Stimulated activated CD8-positive, alpha-beta memory T cell treated with anti-CD3 and anti-CD28 coated beads, Interleukin-7, amount 100 ng/mL, for 48 hours (primary cell): ENCODE results near the gene PLEKHD1.

ENCODE experiments used
- DNase-seq, 2 donors: peaks; one replicate each; pipeline ENCODE4 v3.0.0-alpha.2; 2020; ENCODE audit warnings: low read depth in 1 of 2; ENCODE audit errors: extremely low read depth in 1 of 2

The PLEKHD1 gene

GRCh38 chr14:69547701-69548348, 63.3 kb downstream of the PLEKHD1 start:
- peak in 1 of 2 donors; percentile 5 for DNase-seq

GRCh38 chr14:69548566-69548965, 64.0 kb downstream of the PLEKHD1 start:
- no peak for DNase-seq

GRCh38 chr14:69551511-69551910, 67.0 kb downstream of the PLEKHD1 start:
- no peak for DNase-seq

- no peak for DNase-seq
Measured at GRCh38 chr14:69553252-69553651, 68.7 kb downstream of the PLEKHD1 start.

GRCh38 chr14:69554500-69554899, 70.0 kb downstream of the PLEKHD1 start:
- DNase-seq: no peak

DNA sequence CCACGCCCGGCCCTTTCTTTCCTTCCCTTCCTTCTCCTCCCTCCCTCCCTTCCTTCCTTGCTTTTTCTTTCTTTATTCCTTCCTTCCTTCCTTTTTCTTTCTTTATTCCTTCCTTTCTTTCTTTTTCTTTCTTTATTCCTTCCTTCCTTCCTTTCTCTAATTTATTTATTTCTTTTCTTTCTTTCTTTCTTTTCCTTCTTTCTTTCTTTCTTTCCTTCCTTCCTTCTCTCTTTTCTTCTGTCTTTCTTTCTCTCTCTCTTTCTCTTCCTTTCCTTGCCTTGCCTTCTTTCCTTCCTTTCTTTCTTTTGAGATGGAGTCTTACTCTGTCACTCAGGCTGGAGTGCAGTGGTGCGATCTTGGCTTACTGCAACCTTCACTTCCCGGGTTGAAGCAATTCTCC, 74.2 kb downstream of the PLEKHD1 start:
- DNase-seq: no peak

DNA sequence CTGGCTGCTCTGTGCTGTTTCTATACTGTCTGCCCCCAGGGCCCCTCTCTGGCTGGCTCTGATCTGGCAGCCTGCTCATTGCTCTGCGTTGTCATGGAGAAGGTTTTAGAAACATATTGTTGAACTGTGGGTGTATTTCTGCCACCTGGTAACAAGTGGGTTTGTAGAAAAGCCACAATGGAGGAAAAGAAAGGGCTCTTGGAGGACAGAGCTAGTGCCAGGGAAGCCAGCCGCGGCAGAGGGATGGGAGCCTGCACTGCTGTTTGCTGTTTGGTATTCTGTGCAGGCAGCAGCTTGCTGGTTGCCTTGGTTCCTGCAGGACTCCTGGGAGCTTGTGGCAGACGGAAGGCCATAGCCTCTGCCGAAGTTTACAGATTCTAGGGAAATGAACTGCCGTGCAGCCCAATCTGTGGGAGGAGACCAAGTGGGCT, 75.1 kb downstream of the PLEKHD1 start:
- no peak for DNase-seq

- no peak for DNase-seq
Measured at GRCh38 chr14:69560826-69561225, 76.3 kb downstream of the PLEKHD1 start.

DNA sequence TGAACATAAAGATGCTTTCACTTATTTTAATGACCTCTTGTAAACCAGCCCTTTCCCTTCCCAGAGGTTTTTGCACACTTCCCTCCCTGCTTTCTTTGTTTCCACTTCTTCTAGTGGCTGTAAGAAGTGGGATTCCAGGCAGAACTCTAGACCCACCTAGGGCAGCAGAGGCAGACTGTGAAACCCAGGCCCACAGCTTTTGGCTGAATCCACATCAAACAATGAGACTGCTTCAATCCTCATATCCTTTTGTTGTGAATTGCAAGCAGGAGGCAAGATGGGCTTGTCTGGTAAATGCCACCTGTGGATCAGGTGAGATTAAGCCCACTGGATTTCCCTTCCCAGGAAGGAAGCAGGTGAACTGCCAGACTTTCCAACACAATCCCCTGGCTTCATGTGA, 77.4 kb downstream of the PLEKHD1 start:
- DNase-seq: no peak

DNA sequence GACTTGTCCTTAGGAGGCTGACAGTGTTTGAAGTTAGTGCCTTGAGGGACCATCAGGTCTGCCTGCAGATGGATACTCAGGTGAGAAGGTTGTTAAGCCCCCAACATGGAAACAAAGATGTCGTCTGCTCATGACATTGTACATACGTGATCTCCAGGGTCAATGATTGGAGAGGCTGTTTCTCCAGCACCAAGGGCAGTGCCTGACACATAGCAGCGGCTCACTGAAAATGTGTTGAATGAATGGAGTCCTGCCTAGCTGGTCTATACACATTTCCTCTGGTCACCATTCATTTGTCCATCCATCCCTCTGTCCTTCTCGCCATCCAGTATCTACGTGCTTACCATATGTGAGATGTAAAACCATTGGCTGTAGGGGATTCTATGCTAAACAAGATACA, 83.0 kb downstream of the PLEKHD1 start:
- DNase-seq: no peak

DNA sequence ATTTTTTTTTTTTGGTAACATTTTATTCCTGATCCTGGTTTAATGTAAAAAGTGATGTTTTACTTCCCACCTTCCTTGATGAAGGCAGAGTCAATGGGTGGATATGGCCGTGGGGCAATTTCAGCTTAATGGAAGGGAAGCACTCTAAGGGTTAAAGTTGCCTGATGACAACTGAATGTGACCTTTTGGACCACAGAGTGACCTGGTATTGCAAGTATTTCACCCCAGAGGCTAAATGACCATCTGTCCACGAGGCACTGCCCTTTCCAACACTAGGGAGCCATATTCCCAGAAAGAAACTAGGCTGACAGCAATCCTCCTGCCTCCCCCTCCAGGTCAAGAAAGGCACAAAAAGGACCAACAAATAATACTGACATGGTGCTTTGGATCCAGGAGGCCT, 85.3 kb downstream of the PLEKHD1 start:
- no peak for DNase-seq

- DNase-seq: no peak
Measured at GRCh38 chr14:69570836-69571330, 86.4 kb downstream of the PLEKHD1 start.

GRCh38 chr14:69571449-69572029, 87.0 kb downstream of the PLEKHD1 start:
- DNase-seq: no peak

- DNase-seq: no peak
Measured at GRCh38 chr14:69572030-69572840, 87.7 kb downstream of the PLEKHD1 start.

DNA sequence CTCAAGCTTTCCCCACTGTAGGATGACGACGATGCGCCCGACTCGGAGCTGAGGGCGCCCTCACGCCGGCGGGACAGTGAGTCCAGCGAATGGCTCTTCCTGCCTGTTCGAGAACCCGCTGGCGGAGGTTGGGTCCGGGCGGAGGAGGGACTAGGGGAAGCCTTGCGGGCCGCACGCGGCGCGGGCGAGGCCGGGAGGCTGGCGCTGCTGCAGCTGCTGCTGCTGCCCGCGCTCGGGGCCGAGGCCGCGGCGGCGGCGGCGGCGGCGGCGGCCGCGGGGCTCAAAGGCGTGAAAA, 88.3 kb downstream of the PLEKHD1 start:
- no peak for DNase-seq

DNA sequence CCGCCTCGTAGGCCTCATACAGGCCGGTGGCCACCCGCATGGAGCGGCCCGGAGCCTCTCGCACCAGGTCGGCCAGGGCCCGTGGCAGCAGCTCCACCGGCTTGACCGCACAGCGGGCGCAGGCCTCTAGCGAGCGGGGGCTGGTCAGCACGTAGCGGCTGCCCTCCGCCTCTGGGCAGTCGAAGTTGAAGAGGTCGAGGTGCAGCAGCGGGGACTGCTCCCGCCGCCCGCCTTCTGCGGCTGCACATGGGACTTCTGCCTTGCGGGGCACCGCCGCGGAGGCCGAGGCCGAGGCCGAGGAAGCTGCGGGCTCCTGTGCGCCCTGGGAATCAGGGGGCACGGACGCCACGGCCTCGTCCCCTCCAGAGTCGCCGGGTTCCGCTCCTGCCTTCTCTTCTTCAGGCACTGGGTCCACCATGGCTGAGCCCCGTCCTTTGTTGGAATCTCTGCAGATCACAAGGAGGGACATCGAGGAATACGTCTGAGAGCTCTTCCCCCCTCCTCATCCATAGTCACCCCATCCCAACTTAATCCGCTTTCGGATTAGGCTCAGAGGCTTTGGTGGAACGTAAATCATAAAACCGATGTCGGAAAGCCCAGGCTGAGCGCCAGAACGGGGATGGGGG, 88.8 kb downstream of the PLEKHD1 start:
- DNase-seq: no peak

DNA sequence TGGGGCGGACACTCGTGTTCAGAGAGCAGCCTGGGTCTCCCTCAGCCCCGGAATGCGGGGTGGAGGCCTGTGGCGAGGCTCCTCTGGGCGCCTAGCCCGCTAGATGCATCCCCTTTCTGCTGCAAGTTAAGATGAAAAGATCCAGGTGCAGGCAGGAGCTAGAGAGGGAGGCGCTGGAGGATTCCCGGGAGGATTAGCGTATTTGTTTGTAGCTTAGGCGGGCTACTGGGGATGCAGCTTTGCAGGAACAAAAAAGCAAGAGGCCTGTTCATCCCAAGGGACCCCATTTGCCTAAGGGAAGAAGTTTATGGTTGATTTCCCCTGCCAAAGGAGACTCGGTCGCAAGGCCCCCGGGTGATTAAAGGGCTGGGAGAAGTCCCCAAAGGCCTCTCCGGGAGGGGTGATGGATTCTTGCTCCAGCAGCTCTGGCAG, 89.3 kb downstream of the PLEKHD1 start:
- no peak for DNase-seq

- DNase-seq: peak; percentile 38 to 43
Measured at GRCh38 chr14:69574263-69574953, 89.9 kb downstream of the PLEKHD1 start, which contains the start of gene CCDC177. TSS of gene CCDC177 (minus strand) at chr14:69574871. CDS start at chr14:69573622, 1,249 bp downstream.

DNA sequence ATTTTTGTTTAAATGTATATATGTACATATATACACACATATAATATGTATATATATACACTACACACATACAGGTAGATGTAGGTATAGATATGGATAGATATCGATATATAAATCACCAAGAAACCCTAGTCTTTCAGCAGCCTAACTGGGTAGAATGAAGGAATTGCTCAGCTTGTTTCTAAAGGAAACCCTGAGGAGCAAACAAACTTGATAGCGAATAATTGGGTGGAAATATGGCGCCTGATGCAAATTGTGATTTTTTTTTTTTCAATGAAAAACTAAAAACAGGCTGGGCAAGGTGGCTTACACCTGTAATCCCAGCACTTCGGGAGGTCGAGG, 90.4 kb downstream of the PLEKHD1 start:
- no peak for DNase-seq

- no peak for DNase-seq
Measured at GRCh38 chr14:69579476-69579875, 94.9 kb downstream of the PLEKHD1 start.

DNA sequence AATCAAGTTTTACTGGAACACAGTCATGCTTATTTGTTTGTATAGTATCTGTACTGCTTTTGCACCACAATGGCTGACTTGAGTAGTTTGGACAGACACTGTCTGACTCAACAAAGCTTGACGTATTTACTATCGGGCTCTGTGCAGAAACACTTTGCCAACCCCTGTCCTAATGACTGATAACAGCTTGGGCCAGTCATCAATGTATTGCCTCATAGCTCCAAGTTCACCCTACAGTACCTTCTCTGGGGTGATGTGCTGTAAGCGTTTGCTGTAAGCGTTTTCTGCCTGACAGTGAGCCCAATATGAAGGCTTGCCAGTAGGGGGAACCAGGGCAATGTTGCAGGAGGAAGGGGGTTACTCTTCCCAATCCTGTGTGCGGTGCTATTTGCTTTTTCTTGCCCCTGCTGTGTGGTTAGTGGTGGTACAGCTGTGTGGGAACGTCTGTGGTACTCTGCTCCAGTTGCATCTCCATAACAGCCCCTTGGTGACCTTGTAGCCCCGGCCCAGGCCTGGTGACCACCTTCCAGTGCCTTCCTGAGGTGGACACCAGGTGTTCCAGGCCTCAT, 95.6 kb downstream of the PLEKHD1 start:
- DNase-seq: no peak
